HG02678 (cell line): ENCODE measurements around the gene CPNE6.

ENCODE experiments used
- ATAC-seq: cut with Tn5 transposase; IDR thresholded peaks from one replicate; pipeline ENCODE4 v1.9.1; 2021; ENCODE audit warnings: mild to moderate bottlenecking, moderate library complexity; ENCODE audit not compliant: unreplicated experiment

CPNE6 gene

DNA sequence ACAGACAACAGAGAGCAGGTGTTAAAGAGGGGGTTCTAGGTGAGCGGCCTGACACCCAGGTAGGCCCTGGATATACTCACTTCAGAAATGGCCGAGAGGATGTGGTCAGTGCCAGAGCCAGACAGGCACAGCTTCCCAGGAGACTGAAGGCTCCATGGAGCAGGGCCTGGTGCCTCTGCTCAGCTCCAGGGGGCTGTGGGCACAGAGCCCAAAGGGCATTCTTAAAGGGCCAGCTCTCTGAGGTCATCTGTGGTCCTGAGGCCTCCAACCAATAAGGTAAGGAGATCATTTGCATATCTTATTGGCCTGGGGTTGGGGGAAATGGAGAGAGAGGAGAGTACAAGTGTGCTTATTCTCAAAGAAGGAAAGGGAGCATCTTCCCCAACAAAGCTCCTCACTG, 13.1 kb downstream of the CPNE6 start:
- ATAC-seq, result no peak

DNA sequence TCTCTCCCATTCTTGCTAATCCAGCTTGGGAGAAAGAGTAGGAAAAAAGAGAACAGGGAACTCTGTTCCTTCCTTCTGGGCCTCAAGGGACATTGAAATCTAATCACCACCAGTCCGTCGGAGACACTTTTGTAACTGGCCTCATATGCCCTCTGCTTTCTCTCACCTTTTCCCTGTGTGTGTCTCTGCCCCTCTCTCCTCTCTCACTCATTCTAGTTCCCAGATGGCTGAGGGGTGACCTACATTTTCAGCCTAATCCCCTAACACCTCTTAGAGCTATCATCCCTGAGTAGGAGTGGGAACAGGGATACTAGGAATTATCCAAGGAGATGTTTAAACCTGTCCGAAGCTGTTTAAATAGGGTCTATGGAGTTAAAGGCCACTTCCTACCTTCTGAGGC, 13.9 kb downstream of the CPNE6 start:
- no peak for ATAC-seq

DNA sequence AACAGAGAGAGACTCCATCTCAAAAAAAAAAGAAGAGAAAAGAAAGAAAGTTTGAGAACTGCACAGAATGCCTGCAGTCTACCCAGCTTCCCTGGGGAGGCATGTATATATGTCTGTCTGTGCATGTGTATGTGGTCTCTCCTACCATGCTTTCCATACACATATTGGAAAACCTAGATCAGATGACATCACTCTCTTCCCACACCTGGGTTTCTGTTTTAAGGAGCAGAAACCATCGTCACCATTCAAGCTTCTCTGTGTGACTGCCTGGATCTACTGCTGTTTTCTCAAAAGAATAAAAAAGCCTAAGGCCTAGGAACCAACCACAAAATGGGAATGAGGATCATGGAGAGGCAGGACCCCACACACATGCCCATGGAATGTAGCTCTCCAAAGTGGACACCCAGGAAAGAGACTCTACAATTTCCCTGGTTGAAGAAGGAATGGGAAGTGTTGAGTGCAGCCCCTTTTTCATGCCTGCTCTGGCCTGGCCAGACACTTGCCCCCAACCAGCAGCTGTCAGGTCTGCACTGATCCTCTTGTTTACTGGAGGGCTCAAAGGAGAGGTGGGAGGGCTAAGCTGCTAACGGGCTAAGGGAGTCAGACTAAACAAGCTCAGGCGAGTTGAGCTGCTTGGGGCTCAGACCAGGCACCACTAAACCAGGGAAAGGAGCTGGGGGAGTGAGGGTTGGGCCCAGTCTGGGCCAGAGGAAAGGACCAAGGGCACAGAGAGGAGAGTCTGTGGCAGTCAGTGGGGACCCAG, 15.0 kb downstream of the CPNE6 start:
- no peak for ATAC-seq

DNA sequence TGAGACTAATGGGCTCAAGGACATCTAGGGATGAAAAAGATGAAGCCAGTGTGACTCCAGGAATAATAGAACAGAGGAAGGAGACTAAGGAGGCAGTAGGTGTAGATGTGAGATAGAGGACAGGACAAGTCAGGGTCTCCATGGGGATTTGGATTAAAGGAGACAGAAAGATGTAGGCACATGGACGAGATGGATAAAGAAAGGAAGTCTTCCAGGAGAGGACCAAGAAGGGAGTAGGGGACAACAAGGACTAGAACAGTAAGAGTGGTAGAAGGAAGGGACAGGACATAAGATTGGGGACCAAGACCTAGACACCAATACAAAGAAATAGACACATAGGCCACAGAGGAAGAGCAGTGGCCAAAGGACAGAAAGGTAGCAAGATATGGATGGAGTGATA, 15.6 kb downstream of the CPNE6 start:
- ATAC-seq, result no peak

- no peak for ATAC-seq
Observed at GRCh38 chr14:24088095-24088494, 16.7 kb downstream of the CPNE6 start.

DNA sequence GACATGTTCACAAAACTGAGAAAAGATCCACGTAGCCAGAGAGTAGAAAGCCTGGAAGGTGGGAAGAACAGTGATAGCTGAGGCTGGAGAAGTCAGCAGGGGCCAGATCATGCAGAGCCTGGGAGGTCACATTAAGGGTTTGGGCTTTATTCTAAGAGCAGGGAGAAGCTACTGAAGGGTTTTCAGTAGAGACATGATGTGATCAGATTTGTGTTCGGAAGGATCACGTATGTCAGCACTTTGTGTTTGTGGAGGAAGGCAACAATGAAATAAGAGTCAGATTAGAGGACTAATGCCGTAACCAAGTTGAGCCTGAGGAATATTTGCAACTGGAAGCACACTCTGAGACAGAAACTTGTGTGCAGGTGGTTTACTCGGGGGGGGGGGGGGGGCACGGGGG, 18.5 kb downstream of the CPNE6 start:
- ATAC-seq, result no peak

- ATAC-seq, result no peak
Observed at GRCh38 chr14:24092110-24092504, 20.7 kb downstream of the CPNE6 start.

DNA sequence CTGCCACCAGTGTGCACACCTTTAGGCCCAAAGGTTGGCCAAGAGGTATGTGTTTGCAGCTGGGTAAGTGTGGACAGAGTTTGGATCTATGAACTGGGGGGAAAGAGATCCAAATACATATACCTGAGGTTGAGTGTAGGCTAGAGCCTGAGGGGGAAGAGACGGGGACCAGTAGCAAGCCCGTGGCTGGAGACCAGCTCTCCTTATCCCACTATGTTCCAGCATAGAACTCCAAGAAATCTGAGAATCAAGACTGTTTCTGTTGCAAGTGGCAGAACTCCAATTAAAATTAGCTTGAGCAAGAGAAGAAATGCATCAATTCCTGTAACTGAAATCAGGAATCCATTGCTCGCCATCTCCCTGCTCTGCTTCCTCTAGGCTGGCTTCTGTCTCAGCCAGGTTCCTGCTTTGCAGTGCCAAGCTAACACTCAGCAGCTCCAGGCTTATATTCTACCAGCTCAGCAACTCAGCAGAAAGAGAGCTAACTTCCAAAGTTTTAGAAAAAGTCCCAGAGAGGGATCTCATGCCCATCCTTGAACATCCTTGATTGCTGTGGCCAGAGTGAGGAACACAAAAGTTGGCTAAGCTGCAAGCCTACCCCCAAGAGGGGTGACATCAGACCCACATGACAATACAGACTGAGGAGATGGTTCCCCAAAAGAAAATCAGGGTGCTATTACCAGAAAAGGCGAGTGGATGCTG, 21.3 kb downstream of the CPNE6 start:
- ATAC-seq, result no peak

DNA sequence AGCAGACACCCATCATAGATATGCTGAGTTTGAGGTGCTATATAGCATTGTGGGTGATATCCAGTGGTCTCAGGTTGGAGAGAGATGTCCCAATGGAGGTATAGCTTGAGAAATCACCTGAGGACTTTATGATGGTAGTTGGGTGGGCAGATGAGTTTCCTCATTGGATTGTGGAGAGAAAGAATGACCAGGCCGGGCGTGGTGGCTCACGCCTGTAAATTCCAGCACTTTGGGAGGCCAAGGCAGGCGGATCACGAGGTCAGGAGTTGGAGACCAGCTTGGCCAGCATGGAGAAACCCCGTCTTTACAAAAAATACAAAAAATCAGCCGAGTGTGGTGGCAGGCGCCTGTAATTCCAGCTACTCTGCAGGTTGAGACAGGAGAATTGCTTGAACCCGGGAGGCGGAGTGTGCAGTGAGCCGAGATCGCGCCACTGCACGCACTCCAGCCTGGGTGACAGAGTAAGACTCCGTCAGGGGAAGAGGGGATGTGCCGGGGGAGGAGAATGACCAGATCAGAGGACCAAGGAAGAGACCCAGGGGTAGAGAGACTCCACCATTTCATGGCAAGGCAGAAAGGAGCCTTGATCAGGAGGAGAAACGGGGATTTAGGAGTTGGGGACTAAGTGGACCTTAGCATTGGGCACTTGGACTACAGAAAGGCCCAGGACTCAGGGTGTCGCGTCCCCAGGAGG, 22.0 kb downstream of the CPNE6 start:
- ATAC-seq, result no peak

- ATAC-seq, result peak; percentile 49
Observed at GRCh38 chr14:24093901-24094840, 22.8 kb downstream of the CPNE6 start, which contains the start of gene PCK2. TSS of gene PCK2 (plus strand) at chr14:24094311. CDS start at chr14:24094406, 95 bp downstream.

GRCh38 chr14:24094841-24095270, 23.5 kb downstream of the CPNE6 start:
- ATAC-seq, result no peak

DNA sequence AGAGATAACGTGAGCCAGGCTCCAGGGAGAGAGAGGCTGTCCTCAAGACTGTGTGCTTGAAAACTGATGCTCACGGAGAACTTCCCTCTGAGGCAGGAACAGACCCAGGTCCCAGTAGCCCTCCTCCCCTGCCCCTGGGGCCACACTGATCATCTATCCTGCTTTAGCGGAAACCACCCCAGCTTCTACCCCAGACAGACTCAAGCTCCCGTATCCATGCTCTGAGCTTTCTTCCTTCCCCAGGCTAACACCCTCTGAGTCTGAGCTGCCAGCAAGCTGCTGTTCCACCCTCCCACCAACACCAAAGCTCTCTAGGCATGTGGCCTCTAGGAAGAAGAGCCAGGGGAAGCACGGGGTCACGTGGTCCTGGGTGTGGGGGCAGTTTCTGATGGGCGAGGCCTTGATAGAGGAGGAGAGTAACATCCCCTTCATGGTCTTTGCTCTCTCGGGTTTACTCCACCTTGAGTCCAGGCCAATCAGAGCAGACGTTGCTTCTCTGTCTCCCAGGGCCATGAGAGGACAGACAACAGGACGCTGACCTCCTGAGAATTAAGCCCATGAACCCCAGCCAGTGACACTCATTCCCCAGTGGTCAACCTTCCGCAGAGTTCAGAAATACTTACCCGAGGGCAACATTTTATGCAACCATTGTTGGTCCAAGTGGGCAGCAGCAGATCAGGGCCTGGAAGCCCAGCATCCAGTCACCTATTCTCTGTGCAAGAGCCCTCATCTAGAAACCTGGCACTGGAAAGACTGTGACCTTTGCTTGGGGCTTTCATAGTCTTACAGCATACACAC, 24.1 kb downstream of the CPNE6 start:
- peak; percentile 66 for ATAC-seq

GRCh38 chr14:24096545-24097181, 25.3 kb downstream of the CPNE6 start:
- no peak for ATAC-seq

DNA sequence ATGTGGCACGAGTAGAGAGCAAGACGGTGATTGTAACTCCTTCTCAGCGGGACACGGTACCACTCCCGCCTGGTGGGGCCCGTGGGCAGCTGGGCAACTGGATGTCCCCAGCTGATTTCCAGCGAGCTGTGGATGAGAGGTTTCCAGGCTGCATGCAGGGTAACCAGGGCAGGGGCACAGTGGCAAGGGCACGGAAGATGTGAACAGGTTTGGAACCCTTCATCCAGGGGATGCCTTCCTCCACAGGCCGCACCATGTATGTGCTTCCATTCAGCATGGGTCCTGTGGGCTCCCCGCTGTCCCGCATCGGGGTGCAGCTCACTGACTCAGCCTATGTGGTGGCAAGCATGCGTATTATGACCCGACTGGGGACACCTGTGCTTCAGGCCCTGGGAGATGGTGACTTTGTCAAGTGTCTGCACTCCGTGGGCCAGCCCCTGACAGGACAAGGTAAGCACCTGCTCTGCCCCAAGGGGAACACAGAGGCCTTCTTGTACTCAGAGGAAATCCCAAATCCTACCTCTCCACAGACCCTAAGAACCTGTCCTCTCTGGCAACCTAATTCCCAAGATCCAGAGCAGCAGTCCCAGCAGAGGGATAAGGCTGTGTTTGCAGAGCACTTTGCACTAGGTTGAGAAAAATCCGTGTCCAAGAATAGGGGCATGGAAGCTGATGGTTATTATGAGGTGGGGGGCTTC, 27.0 kb downstream of the CPNE6 start:
- ATAC-seq, result no peak

DNA sequence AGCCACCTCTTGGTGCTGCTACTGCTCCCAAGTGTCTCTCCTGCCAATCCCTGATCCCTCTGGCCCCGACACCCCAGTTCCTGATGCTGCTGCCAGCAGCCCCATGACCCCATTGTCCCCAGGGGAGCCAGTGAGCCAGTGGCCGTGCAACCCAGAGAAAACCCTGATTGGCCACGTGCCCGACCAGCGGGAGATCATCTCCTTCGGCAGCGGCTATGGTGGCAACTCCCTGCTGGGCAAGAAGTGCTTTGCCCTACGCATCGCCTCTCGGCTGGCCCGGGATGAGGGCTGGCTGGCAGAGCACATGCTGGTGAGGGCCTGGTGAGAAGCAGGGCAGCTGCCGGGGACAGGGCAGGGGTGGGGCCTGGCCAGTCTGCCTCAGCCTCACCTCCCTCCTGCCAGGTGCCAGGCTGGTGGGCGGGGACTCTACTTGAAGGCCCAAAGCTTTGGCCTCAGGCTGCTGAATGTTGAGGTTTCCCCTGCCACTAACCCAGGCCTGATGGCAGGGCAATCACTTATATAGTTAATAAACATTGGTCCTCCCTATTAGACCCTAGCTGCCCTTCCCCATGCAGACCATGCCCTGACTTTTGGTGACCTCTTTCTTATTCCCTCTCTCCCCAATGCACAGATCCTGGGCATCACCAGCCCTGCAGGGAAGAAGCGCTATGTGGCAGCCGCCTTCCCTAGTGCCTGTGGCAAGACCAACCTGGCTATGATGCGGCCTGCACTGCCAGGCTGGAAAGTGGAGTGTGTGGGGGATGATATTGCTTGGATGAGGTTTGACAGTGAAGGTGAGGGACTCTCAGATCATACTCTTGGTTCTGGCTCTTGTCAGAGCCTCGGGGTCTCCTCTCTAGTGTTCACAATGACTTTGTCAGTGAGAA, 27.8 kb downstream of the CPNE6 start:
- ATAC-seq, result no peak

- ATAC-seq, result no peak
Observed at GRCh38 chr14:24100197-24100981, 29.0 kb downstream of the CPNE6 start.

- no peak for ATAC-seq
Observed at GRCh38 chr14:24100982-24101494, 29.7 kb downstream of the CPNE6 start.
